PC-3 (cell line): ENCODE results near the gene LAMTOR3. TPM values are rescaled to one million over a fixed set of nuclear protein-coding genes. Genes with fewer than 3 reads are reported as not detected.
A peak's percentile ranks its signal among the peaks of the same experiment; 100 is the strongest.

Experiments
- ATAC-seq: fragments of 200-7000 bp; cut with Tn5 transposase; 2 replicates; pipeline ENCODE4 v1.9.1; 2020; ENCODE audit warnings: mild to moderate bottlenecking, moderate library complexity
- BruUV-seq: library from RNA; stranded (reverse); fragments of 400-500 nt; replicated peaks from 2 replicates; lab custom pipeline; 2021; lab: Mats Ljungman, UMichigan
- CTCF ChIA-PET: fragments of 300-600 bp; sonication (Branson Sonifier 250); formaldehyde crosslinking; loops from one replicate; lab custom pipeline; 2022; ENCODE audit warnings: antibody characterized with exemption; lab: Charles Lee
- POLR2A ChIA-PET: fragments of 300-600 bp; sonication (Branson Sonifier 250); formaldehyde crosslinking; loops from one replicate; lab custom pipeline; 2022; ENCODE audit warnings: antibody characterized with exemption; ENCODE audit not compliant: unreplicated experiment; lab: Charles Lee
- DNase-seq: peaks from one replicate; pipeline ENCODE4 v3.0.0-alpha.2; 2015
- H2AFZ ChIP-seq: fragments of 300-600 bp; sonication (generic); 2 replicates; pipeline ENCODE4 v1.6.0; 2016; ENCODE audit warnings: antibody characterized with exemption, low read length
- H3F3A ChIP-seq: fragments of 300-600 bp; sonication (generic); one replicate; pipeline ENCODE4 v1.6.0; 2017; ENCODE audit warnings: antibody characterized with exemption, low read length, control low read depth, mild to moderate bottlenecking; ENCODE audit not compliant: unreplicated experiment
- H3K27ac ChIP-seq: fragments of 300-600 bp; sonication (generic); 2 replicates; pipeline ENCODE4 v1.5.1; 2016; ENCODE audit warnings: mild to moderate bottlenecking, low read length
- H3K27me3 ChIP-seq: fragments of 300-600 bp; sonication (generic); 2 replicates; pipeline ENCODE4 v1.6.1; 2016; ENCODE audit warnings: low read length, mixed read lengths
- H3K36me3 ChIP-seq: fragments of 300-600 bp; sonication (generic); 2 replicates; pipeline ENCODE4 v1.6.1; 2016; ENCODE audit warnings: low read depth, mixed run types, low read length, mixed read lengths
- H3K4me1 ChIP-seq: fragments of 300-600 bp; sonication (generic); 2 replicates; pipeline ENCODE4 v1.5.1; 2016; ENCODE audit warnings: low read length; ENCODE audit not compliant: insufficient read depth
- H3K4me2 ChIP-seq: fragments of 300-600 bp; sonication (generic); 2 replicates; pipeline ENCODE4 v1.6.0; 2016; ENCODE audit warnings: low read length
- H3K4me3 ChIP-seq: fragments of 300-600 bp; sonication (generic); 2 replicates; pipeline ENCODE4 v1.5.1; 2016; ENCODE audit warnings: mild to moderate bottlenecking, low read length, mixed read lengths
- H3K79me2 ChIP-seq: fragments of 300-600 bp; sonication (generic); 2 replicates; pipeline ENCODE4 v1.6.1; 2017; ENCODE audit warnings: low read length, mixed read lengths
- H3K9ac ChIP-seq: fragments of 300-600 bp; sonication (generic); 2 replicates; pipeline ENCODE4 v1.6.0; 2016; ENCODE audit warnings: mild to moderate bottlenecking, low read length
- H3K9me2 ChIP-seq: fragments of 300-600 bp; sonication (generic); replicated peaks from 2 replicates; pipeline ENCODE4 v1.6.1; 2016; ENCODE audit warnings: mixed run types, low read length, mixed read lengths
- H3K9me3 ChIP-seq: fragments of 300-600 bp; sonication (generic); 2 replicates; pipeline ENCODE4 v1.6.1; 2016; ENCODE audit warnings: low read length, mixed read lengths
- H4K20me1 ChIP-seq: fragments of 300-600 bp; sonication (generic); 2 replicates; pipeline ENCODE4 v1.6.1; 2016; ENCODE audit warnings: low read length, mixed read lengths
- CTCF ChIP-seq: fragments of 300-600 bp; sonication (generic); conservative IDR thresholded peaks from 2 replicates; pipeline ENCODE4 v1.5.1; 2017; ENCODE audit warnings: antibody characterized with exemption, low read depth, mild to moderate bottlenecking, low read length
- EZH2 ChIP-seq: fragments of 300-600 bp; sonication (generic); IDR thresholded peaks from one replicate; pipeline ENCODE4 v1.6.1; 2017; ENCODE audit warnings: antibody characterized with exemption, mild to moderate bottlenecking, low read length; ENCODE audit not compliant: unreplicated experiment
- EZH2phosphoT487 ChIP-seq: fragments of 300-600 bp; sonication (generic); IDR thresholded peaks from 2 replicates; pipeline ENCODE4 v1.6.1; 2018; ENCODE audit warnings: mild to moderate bottlenecking, antibody characterized with exemption, low read length, borderline replicate concordance
- intact Hi-C: fragments of 100-400 bp; cut with micrococcal nuclease; formaldehyde crosslinking; loops from 2 replicates; pipeline ENCODE4 v1.9.0; 2023
- total RNA-seq: library from RNA; depleted of rRNA; stranded (reverse); fragments of >200 nt; gene quantifications from 2 replicates; pipeline ENCODE4 v1.2.3, GENCODE V29; 2014

Gene LAMTOR3
- total RNA-seq, 1 experiment from 2014 or later = 14.0 TPM

- no peaks in the 10 kb centered on the region for H3K27me3 ChIP-seq
- H3K9ac ChIP-seq = peak overlapping the region; percentile 41; the same call in 1 of the 2 replicates
- no peaks in the 10 kb centered on the region for H4K20me1 ChIP-seq
- ChIA-PET POLR2A (interaction anchor here (0.6 to 0.9 kb wide), 3 partner anchors 68 to 331 kb away, joined by 3 read pairs; partner anchors contain the start of gene TRMT10A), CTCF (interaction anchor here (0.5 kb wide), 1 partner anchor 10 kb away, joined by 5 read pairs; no protein-coding TSS in a partner anchor)
- no peaks in the 10 kb centered on the region for H3K9me3 ChIP-seq
- TF ChIP-seq EZH2 = no peak
- TF ChIP-seq EZH2phosphoT487 = no peak
- TF ChIP-seq CTCF = no peak
- no peak overlapping the region for H3K27ac ChIP-seq
- H3K79me2 ChIP-seq = peaks cover 38% of the 10 kb centered on the region
- H3K36me3 ChIP-seq = no peaks in the 10 kb centered on the region
- no peak for DNase-seq
- no peaks in the 10 kb centered on the region for H3K9me2 ChIP-seq
- peak overlapping the region; percentile 86 for H2AFZ ChIP-seq
- no peaks in the 10 kb centered on the region for H3F3A ChIP-seq
- intact Hi-C loops = loop anchor here (5.0 kb wide), 1 partner anchor 52 kb away; the partner anchor contains the start of gene DNAJB14
- H3K4me2 ChIP-seq = peak overlapping the region; percentile 94
- H3K4me1 ChIP-seq = 0 out of 2 replicates have a peak, but pooled peaks cover 4% of the 10 kb centered on the region
- H3K4me3 ChIP-seq = peak overlapping the region; percentile 68; the same call in 1 of the 2 replicates
- BruUV-seq = no TSS peak
- no peak for ATAC-seq
These were observed 771 bp upstream of the LAMTOR3 start for GRCh38 chr4:99894998-99895397.

GRCh38 chr4:99893839-99894160 is 427 bp downstream of the LAMTOR3 start:
- Histone ChIP-seq H3K27me3 (no peaks in the 10 kb centered on the region), H3K4me2 (peak overlapping the region; percentile 79), H3K9ac (peak overlapping the region; percentile 86), H3F3A (no peaks in the 10 kb centered on the region), H3K79me2 (peaks cover 45% of the 10 kb centered on the region), H3K4me1 (0 out of 2 replicates have a peak, but pooled peaks cover 4% of the 10 kb centered on the region), H3K4me3 (peak overlapping the region; percentile 84), H4K20me1 (no peaks in the 10 kb centered on the region), H3K27ac (no peak overlapping the region; the same call in 1 of the 2 replicates), H2AFZ (peak overlapping the region; percentile 49), H3K9me3 (no peaks in the 10 kb centered on the region), H3K9me2 (no peaks in the 10 kb centered on the region), H3K36me3 (no peaks in the 10 kb centered on the region)
- intact Hi-C loops = no loop called here
- TF ChIP-seq EZH2phosphoT487 = no peak
- no peak for TF ChIP-seq EZH2
- no peak for TF ChIP-seq CTCF
- ATAC-seq (peak; percentile 9), DNase-seq (no peak)
- POLR2A ChIA-PET = interaction anchor here (0.6 kb wide), 2 partner anchors 19 to 124 kb away, joined by 4 to 5 read pairs; no protein-coding TSS in a partner anchor
- CTCF ChIA-PET = no interaction called here
- BruUV-seq = no TSS peak

- ChIA-PET POLR2A (no interaction called here), CTCF (no interaction called here)
- H3K9ac ChIP-seq = peak overlapping the region; percentile 86; the same call in 1 of the 2 replicates
These were observed 1.2 kb downstream of the LAMTOR3 start for GRCh38 chr4:99893029-99893428.

More at GRCh38 chr4:99893029-99893428, 1.2 kb downstream of the LAMTOR3 start:
- intact Hi-C loops = no loop called here
- BruUV-seq = no TSS peak
- H3K79me2 ChIP-seq = peaks cover 45% of the 10 kb centered on the region
- ATAC-seq (no peak), DNase-seq (no peak)
- no peaks in the 10 kb centered on the region for H3K36me3 ChIP-seq
- no peaks in the 10 kb centered on the region for H3K9me3 ChIP-seq
- no peak overlapping the region for H3K27ac ChIP-seq
- H3K27me3 ChIP-seq = no peaks in the 10 kb centered on the region
- H3K4me3 ChIP-seq = peak overlapping the region; percentile 84
- H3K4me1 ChIP-seq = 0 out of 2 replicates have a peak, but pooled peaks cover 4% of the 10 kb centered on the region
- TF ChIP-seq CTCF = no peak
- no peak for TF ChIP-seq EZH2phosphoT487
- TF ChIP-seq EZH2 = no peak
- peak overlapping the region; percentile 79 for H3K4me2 ChIP-seq
- no peak overlapping the region for H2AFZ ChIP-seq
- no peaks in the 10 kb centered on the region for H3K9me2 ChIP-seq
- no peaks in the 10 kb centered on the region for H4K20me1 ChIP-seq
- no peaks in the 10 kb centered on the region for H3F3A ChIP-seq
